ENCODE results near the gene SV2C.
"Not testable (repeated sequence)": the region's sequence is repeated elsewhere in the genome, so short reads cannot be mapped to it uniquely, and the experiment has no call there.

SV2C gene

GRCh38 chr5:76199336-76200318 is 116.4 kb downstream of the SV2C start:
- DNase-seq (ENCODE audit: low read depth in 2 of 3, low spot score in 2 of 3): no peak

GRCh38 chr5:76202182-76202581 is 119.0 kb downstream of the SV2C start:
- no peak for DNase-seq (ENCODE audit: low read depth in 2 of 3, low spot score in 2 of 3)

- DNase-seq (ENCODE audit: low read depth in 2 of 3, low spot score in 2 of 3): no peak
Observed at GRCh38 chr5:76204191-76204590, 121.0 kb downstream of the SV2C start.

GRCh38 chr5:76204713-76205112 is 121.5 kb downstream of the SV2C start:
- no peak for DNase-seq (ENCODE audit: low read depth in 2 of 3, low spot score in 2 of 3)

- DNase-seq (ENCODE audit: low read depth in 2 of 3, low spot score in 2 of 3): no peak
Observed at GRCh38 chr5:76207120-76207519, 123.9 kb downstream of the SV2C start.

GRCh38 chr5:76209297-76209696 is 126.1 kb downstream of the SV2C start:
- no peak for DNase-seq (ENCODE audit: low read depth in 2 of 3, low spot score in 2 of 3)

GRCh38 chr5:76210946-76211345 is 127.8 kb downstream of the SV2C start:
- DNase-seq (ENCODE audit: low read depth in 2 of 3, low spot score in 2 of 3): no peak

GRCh38 chr5:76213858-76214257 is 130.7 kb downstream of the SV2C start:
- DNase-seq (ENCODE audit: low read depth in 2 of 3, low spot score in 2 of 3): no peak

GRCh38 chr5:76216748-76217147 is 133.6 kb downstream of the SV2C start:
- DNase-seq (ENCODE audit: low read depth in 2 of 3, low spot score in 2 of 3): no peak

GRCh38 chr5:76219636-76220035 is 136.5 kb downstream of the SV2C start:
- no peak for DNase-seq (ENCODE audit: low read depth in 2 of 3, low spot score in 2 of 3)

- DNase-seq (ENCODE audit: low read depth in 2 of 3, low spot score in 2 of 3): no peak
Observed at GRCh38 chr5:76221311-76221710, 138.1 kb downstream of the SV2C start.

- DNase-seq (ENCODE audit: low read depth in 2 of 3, low spot score in 2 of 3): no peak
Observed at GRCh38 chr5:76222318-76222717, 139.1 kb downstream of the SV2C start.

- no peak for DNase-seq (ENCODE audit: low read depth in 2 of 3, low spot score in 2 of 3)
Observed at GRCh38 chr5:76223696-76224095, 140.5 kb downstream of the SV2C start.

GRCh38 chr5:76224898-76225297 is 141.7 kb downstream of the SV2C start:
- DNase-seq (ENCODE audit: low read depth in 2 of 3, low spot score in 2 of 3): no peak

GRCh38 chr5:76225336-76225735 is 142.2 kb downstream of the SV2C start:
- DNase-seq (ENCODE audit: low read depth in 2 of 3, low spot score in 2 of 3): no peak

- no peak for DNase-seq (ENCODE audit: low read depth in 2 of 3, low spot score in 2 of 3)
Observed at GRCh38 chr5:76229900-76230299, 146.7 kb downstream of the SV2C start.

GRCh38 chr5:76230711-76231285 is 147.6 kb downstream of the SV2C start:
- DNase-seq (ENCODE audit: low read depth in 2 of 3, low spot score in 2 of 3): no peak

- DNase-seq (ENCODE audit: low read depth in 2 of 3, low spot score in 2 of 3): no peak
Observed at GRCh38 chr5:76234665-76235064, 151.5 kb downstream of the SV2C start.

- no peak for DNase-seq (ENCODE audit: low read depth in 2 of 3, low spot score in 2 of 3)
Observed at GRCh38 chr5:76236684-76237083, 153.5 kb downstream of the SV2C start.

GRCh38 chr5:76240336-76240735 is 157.2 kb downstream of the SV2C start:
- no peak for DNase-seq (ENCODE audit: low read depth in 2 of 3, low spot score in 2 of 3)

GRCh38 chr5:76242155-76242554 is 159.0 kb downstream of the SV2C start:
- not testable (repeated sequence) for DNase-seq (ENCODE audit: low read depth in 2 of 3, low spot score in 2 of 3)

GRCh38 chr5:76245590-76245989 is 162.4 kb downstream of the SV2C start:
- no peak for DNase-seq (ENCODE audit: low read depth in 2 of 3, low spot score in 2 of 3)

- DNase-seq (ENCODE audit: low read depth in 2 of 3, low spot score in 2 of 3): no peak
Observed at GRCh38 chr5:76249621-76250020, 166.4 kb downstream of the SV2C start.

Data from activated CD8-positive, alpha-beta memory T cell treated with anti-CD3 and anti-CD28 coated beads for 48 hours (primary cell).